PC-3 (cell line): Measurements from ENCODE around the gene RIMBP2.

ENCODE experiments used
- CTCF ChIP-seq: fragments of 300-600 bp; sonication (generic); conservative IDR thresholded peaks from 2 replicates; pipeline ENCODE4 v1.5.1; 2017; ENCODE audit warnings: antibody characterized with exemption, low read depth, mild to moderate bottlenecking, low read length
- EZH2phosphoT487 ChIP-seq: fragments of 300-600 bp; sonication (generic); IDR thresholded peaks from 2 replicates; pipeline ENCODE4 v1.6.1; 2018; ENCODE audit warnings: mild to moderate bottlenecking, antibody characterized with exemption, low read length, borderline replicate concordance

- TF ChIP-seq EZH2phosphoT487 = no peak
- no peak for TF ChIP-seq CTCF
These were observed 238.8 kb downstream of the RIMBP2 start for GRCh38 chr12:130477266-130477665.
